OCI-LY7 (cell line): ENCODE results near the gene TEDC1. TPM values are rescaled to one million over a fixed set of nuclear protein-coding genes. Genes with fewer than 3 reads are reported as not detected.

Experiments
- BruUV-seq: library from RNA; stranded (reverse); fragments of 400-500 nt; replicated peaks from 2 replicates; lab custom pipeline; 2021; lab: Mats Ljungman, UMichigan
- CTCF ChIA-PET: fragments of 300-600 bp; sonication (Branson Sonifier 250); formaldehyde crosslinking; loops from one replicate; lab custom pipeline; 2022; ENCODE audit warnings: antibody characterized with exemption; ENCODE audit not compliant: unreplicated experiment; lab: Charles Lee
- POLR2A ChIA-PET: fragments of 300-600 bp; sonication (Branson Sonifier 250); formaldehyde crosslinking; loops from one replicate; lab custom pipeline; 2022; ENCODE audit warnings: antibody characterized with exemption; lab: Charles Lee
- DNase-seq: peaks from one replicate; pipeline ENCODE4 v3.0.0-alpha.2; 2015; ENCODE audit warnings: low spot score
- H2AFZ ChIP-seq: fragments of 200-600 bp; sonication (generic), shearing (Covaris generic); 2 replicates; pipeline ENCODE4 v1.6.1; 2014; ENCODE audit warnings: mild to moderate bottlenecking, antibody characterized with exemption, low read length, moderate library complexity
- H3K27ac ChIP-seq: fragments of 200-600 bp; sonication (generic); 2 replicates; pipeline ENCODE4 v1.5.1; 2014; ENCODE audit warnings: mixed run types, low read depth, mild to moderate bottlenecking, moderate library complexity, low read length, inconsistent platforms; ENCODE audit not compliant: poor library complexity, severe bottlenecking
- H3K36me3 ChIP-seq: fragments of 200-600 bp; sonication (generic); 2 replicates; pipeline ENCODE4 v1.6.1; 2014; ENCODE audit warnings: mild to moderate bottlenecking, antibody characterized with exemption, low read length, moderate library complexity, mixed read lengths; ENCODE audit not compliant: insufficient read depth
- H3K4me1 ChIP-seq: fragments of 200-600 bp; sonication (generic); 2 replicates; pipeline ENCODE4 v1.5.1; 2014; ENCODE audit warnings: mild to moderate bottlenecking, low read length; ENCODE audit not compliant: insufficient read depth, poor library complexity, severe bottlenecking
- H3K4me2 ChIP-seq: fragments of 200-600 bp; sonication (generic); 2 replicates; pipeline ENCODE4 v1.6.1; 2014; ENCODE audit warnings: mild to moderate bottlenecking, low read length
- H3K4me3 ChIP-seq: fragments of 200-600 bp; sonication (generic); 2 replicates; pipeline ENCODE4 v1.5.1; 2014; ENCODE audit warnings: mild to moderate bottlenecking, low read depth, low read length; ENCODE audit not compliant: poor library complexity, severe bottlenecking
- H3K79me2 ChIP-seq: fragments of 200-600 bp; sonication (generic); 2 replicates; pipeline ENCODE4 v1.6.1; 2016; ENCODE audit warnings: low read depth, mild to moderate bottlenecking, low read length, moderate library complexity, mixed read lengths; ENCODE audit not compliant: insufficient read depth
- H3K9me2 ChIP-seq: fragments of 200-600 bp; sonication (generic); 2 replicates; pipeline ENCODE4 v1.6.1; 2016; ENCODE audit warnings: mild to moderate bottlenecking, low read length, mixed read lengths; ENCODE audit not compliant: insufficient read depth
- H3K9me3 ChIP-seq: fragments of 200-600 bp; sonication (generic); 2 replicates; pipeline ENCODE4 v1.6.1; 2014; ENCODE audit warnings: mild to moderate bottlenecking, mixed run types, low read length, mixed read lengths
- H4K20me1 ChIP-seq: fragments of 200-600 bp; sonication (generic); 2 replicates; pipeline ENCODE4 v1.6.1; 2014; ENCODE audit warnings: mild to moderate bottlenecking, antibody characterized with exemption, low read length, moderate library complexity, mixed read lengths; ENCODE audit not compliant: insufficient read depth
- EZH2phosphoT487 ChIP-seq: fragments of 200-600 bp; sonication (generic); IDR thresholded peaks from 2 replicates; pipeline ENCODE4 v1.6.1; 2018; ENCODE audit warnings: low read depth, borderline replicate concordance, mild to moderate bottlenecking, mixed run types, antibody characterized with exemption, low read length, moderate library complexity, mixed read lengths
- intact Hi-C: fragments of 100-400 bp; cut with micrococcal nuclease; formaldehyde crosslinking; loops from one replicate; pipeline ENCODE4 v1.10.0; 2022; ENCODE audit not compliant: unreplicated experiment
- total RNA-seq, 2 experiments: library from RNA; depleted of rRNA in 1 of 2; stranded (reverse); fragments of >200 nt in 1 of 2; shearing (Covaris generic) in 1 of 2; gene quantifications; 2 replicates each; pipeline ENCODE4 v1.2.3, GENCODE V29; 2014 to 2022
- TF ChIP-seq, protein P1 (sequence below): fragments of 200-600 bp; sonication (generic); conservative IDR thresholded peaks from 2 replicates; pipeline ENCODE4 v1.5.1; 2014; ENCODE audit warnings: mild to moderate bottlenecking, antibody characterized with exemption, low read length, moderate library complexity, mixed read lengths

Gene TEDC1
- total RNA-seq, 2 experiments from 2014 or later, result 53.2 to 55.8 TPM

DNA sequence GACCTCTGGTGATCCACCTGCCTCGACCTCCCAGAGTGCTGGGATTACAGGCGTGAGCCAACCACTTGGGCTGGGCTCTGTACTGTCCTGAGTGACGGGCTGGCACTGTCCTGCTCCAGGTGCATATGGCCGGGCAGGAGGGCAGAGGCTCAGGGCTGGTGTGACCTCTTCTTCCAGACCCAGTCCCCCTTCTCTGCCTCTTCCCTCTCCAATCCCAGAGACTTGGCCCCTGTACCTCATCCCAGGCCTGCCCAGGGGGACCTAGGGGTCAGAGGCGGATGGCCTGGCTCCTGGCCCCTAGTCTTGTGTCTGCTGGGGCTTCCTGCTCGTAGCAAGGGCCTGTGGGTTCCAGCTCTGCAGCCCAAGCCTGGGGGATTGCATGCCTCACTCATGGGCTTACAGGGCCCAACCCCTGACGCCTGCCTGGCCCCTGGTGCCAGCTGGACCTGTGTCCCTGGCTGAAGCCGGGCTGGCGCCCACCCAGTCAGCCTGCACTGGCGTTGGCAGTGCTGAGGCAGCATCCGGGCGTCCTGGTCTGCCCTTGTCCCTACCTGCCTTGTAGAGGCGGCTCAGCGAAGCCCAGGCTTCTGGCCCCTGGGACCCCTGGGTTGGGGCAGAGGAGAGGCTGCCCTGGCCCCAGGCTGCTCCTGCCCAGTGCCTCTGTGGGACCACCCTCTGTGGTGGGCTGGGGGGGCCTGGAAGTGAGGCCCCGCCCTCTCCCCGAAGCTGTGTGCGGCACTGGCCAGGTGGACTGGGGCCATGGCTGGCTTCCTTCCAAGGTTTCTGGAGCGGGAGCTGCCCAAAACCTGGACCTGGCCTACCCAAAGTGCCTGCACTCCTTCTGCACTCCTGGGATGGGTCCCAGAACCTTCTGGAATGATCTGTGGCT, 4.3 kb downstream of the TEDC1 start:
- no peak for DNase-seq
- Histone ChIP-seq H3K4me2 (no peak overlapping the region), H3K36me3 (peaks cover 23% of the 10 kb centered on the region), H3K9me2 (no peaks in the 10 kb centered on the region), H3K27ac (no peak overlapping the region), H3K79me2 (0 out of 2 replicates have a peak, but pooled peaks cover 6% of the 10 kb centered on the region), H4K20me1 (peaks cover 4% of the 10 kb centered on the region; the same call in 1 of the 2 replicates), H2AFZ (no peak overlapping the region), H3K4me1 (peaks cover 11% of the 10 kb centered on the region), H3K9me3 (no peaks in the 10 kb centered on the region), H3K4me3 (no peak overlapping the region)
- ChIA-PET POLR2A (no interaction called here), CTCF (no interaction called here)
- no peak for TF ChIP-seq EZH2phosphoT487
- TF ChIP-seq, protein P1, sequence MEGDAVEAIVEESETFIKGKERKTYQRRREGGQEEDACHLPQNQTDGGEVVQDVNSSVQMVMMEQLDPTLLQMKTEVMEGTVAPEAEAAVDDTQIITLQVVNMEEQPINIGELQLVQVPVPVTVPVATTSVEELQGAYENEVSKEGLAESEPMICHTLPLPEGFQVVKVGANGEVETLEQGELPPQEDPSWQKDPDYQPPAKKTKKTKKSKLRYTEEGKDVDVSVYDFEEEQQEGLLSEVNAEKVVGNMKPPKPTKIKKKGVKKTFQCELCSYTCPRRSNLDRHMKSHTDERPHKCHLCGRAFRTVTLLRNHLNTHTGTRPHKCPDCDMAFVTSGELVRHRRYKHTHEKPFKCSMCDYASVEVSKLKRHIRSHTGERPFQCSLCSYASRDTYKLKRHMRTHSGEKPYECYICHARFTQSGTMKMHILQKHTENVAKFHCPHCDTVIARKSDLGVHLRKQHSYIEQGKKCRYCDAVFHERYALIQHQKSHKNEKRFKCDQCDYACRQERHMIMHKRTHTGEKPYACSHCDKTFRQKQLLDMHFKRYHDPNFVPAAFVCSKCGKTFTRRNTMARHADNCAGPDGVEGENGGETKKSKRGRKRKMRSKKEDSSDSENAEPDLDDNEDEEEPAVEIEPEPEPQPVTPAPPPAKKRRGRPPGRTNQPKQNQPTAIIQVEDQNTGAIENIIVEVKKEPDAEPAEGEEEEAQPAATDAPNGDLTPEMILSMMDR, result no peak
- BruUV-seq, result no TSS peak
- intact Hi-C loops, result no loop called here

DNA sequence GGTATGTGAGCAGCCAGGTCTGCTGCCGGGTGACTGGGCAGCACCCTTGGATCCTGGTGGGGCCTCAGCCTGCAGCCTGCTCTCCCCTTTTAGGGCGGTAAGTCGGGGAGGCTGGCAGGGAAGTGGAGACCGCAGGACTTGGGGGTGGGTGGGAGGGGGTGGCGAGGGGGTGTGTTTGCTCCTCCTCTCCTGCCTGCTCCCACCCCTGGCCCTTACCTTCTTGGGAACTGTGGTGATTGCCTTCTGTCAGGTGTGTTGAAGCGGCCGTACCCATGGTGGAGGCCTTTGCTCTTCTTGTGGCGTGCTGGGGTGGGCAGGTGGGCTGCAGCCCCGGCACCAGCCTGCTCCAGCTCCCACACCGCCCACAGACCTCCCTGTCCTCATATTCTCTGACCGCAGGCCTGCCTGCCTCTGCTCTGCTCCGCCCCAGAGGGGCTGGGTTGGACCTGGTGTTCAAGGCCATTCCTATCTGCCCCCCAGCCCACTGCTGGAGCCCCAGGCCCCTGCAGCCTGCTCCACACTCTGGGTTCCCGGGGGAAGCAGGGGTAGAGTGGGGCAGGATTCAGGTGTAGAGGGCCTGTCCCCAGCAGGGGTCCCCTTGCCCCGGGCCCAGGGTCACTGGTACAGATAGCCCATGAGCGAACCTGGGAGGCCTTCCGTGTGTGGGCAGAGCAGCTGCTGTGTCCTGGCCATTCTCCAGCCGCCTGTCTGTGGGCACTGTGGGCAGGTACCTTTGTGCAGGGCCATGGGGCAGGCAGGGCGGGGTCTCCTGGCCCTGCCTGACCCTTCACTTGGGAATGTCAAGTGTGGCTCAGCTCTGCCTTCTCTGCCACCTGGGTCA, 5.2 kb downstream of the TEDC1 start:
- H4K20me1 ChIP-seq, result peaks cover 4% of the 10 kb centered on the region; the same call in 1 of the 2 replicates
- DNase-seq, result no peak
- TF ChIP-seq, protein P1, result no peak
- TF ChIP-seq EZH2phosphoT487, result no peak
- peaks cover 11% of the 10 kb centered on the region for H3K4me1 ChIP-seq
- ChIA-PET CTCF (no interaction called here), POLR2A (no interaction called here)
- no peak overlapping the region for H3K27ac ChIP-seq
- H3K79me2 ChIP-seq, result 0 out of 2 replicates have a peak, but pooled peaks cover 6% of the 10 kb centered on the region
- no peak overlapping the region for H2AFZ ChIP-seq
- no peaks in the 10 kb centered on the region for H3K9me2 ChIP-seq
- H3K36me3 ChIP-seq, result peaks cover 23% of the 10 kb centered on the region
- no TSS peak for BruUV-seq
- H3K4me2 ChIP-seq, result no peak overlapping the region
- no peak overlapping the region for H3K4me3 ChIP-seq
- intact Hi-C loops, result no loop called here
- H3K9me3 ChIP-seq, result no peaks in the 10 kb centered on the region
